ENCODE data around the gene TLCD1.
"Not testable (repeated sequence)": the region's sequence is repeated elsewhere in the genome, so short reads cannot be mapped to it uniquely, and the experiment has no call there.

TLCD1 gene

DNA sequence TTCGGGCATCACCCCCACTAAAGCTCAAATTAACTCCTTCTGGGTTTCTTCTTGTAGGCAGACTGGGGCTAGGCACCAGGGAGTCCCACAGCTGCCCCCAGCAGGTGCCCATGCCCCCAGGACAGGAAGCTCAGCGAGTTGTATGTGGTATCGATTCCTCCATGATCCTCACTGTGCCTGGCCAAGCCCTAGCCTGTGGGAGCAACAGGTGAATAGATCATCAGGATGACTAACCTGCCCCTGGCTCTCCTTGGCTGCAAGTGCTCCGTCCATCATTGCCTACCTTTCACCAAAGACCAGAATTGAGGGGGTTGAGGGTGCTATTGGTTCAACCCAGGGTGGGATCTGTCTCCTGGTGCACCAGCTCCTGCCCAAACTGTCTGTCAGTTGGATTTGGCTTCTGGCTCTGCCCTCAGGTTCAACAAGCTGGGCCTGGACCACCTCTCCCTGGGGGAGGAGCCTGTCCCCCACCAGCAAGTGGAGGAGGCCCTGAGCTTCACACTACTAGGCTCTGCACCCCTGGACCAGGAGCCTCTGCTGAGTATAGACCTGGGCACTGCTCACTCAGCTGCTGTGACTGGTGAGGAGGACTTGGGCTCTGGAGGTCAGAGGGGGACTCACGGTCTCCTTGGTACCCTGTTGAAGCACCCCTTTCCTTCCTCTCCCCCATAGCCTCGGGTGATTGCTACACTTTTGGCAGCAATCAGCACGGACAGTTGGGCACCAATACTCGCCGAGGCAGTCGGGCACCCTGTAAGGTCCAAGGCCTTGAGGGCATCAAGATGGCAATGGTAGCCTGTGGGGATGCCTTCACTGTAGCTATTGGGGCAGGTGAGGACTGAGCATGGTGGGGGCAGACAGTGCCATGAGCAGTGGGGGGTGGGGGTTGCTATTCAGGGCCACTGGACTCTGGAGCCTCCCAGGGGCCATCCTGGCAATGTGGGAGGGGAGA, 14.6 kb upstream of the TLCD1 start:
- Histone ChIP-seq H3K27ac (no peak overlapping the region), H3K4me3 (no peak overlapping the region)
- TF ChIP-seq, protein P1, sequence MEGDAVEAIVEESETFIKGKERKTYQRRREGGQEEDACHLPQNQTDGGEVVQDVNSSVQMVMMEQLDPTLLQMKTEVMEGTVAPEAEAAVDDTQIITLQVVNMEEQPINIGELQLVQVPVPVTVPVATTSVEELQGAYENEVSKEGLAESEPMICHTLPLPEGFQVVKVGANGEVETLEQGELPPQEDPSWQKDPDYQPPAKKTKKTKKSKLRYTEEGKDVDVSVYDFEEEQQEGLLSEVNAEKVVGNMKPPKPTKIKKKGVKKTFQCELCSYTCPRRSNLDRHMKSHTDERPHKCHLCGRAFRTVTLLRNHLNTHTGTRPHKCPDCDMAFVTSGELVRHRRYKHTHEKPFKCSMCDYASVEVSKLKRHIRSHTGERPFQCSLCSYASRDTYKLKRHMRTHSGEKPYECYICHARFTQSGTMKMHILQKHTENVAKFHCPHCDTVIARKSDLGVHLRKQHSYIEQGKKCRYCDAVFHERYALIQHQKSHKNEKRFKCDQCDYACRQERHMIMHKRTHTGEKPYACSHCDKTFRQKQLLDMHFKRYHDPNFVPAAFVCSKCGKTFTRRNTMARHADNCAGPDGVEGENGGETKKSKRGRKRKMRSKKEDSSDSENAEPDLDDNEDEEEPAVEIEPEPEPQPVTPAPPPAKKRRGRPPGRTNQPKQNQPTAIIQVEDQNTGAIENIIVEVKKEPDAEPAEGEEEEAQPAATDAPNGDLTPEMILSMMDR (IDR thresholded peaks at IDR 0.05): no peak
- DNase-seq (ENCODE audit: low spot score): no peak

DNA sequence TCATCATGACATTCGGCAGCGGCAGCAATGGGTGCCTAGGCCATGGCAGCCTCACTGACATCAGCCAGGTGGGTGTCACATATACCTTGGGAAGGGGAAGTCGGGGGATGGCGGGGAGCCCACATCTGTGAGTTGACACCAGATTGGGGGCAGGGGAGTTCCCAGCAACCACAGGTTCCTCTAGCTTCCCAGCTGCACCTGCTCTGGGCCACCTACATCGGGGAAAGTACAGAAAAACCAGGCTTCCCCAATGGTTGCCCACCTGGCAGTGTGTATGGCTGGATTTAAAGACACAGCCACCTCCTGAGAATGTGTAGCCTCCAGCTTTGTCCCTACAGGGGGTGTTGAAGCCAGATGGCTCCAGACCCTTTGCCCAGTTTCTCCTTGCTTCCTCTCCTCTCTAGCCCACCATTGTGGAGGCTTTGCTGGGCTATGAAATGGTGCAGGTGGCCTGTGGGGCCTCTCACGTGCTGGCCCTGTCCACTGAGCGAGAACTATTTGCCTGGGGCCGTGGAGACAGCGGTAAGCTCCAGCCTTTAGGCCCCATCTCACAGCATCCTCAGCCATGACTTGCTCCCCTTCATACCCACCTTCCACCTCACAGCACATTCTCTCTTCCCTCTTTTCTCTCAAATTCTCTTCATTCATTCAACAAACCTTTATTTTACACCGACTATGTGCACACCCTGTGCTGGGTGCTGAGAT, 12.8 kb upstream of the TLCD1 start:
- H3K27ac ChIP-seq: no peak overlapping the region
- DNase-seq (ENCODE audit: low spot score): no peak

DNA sequence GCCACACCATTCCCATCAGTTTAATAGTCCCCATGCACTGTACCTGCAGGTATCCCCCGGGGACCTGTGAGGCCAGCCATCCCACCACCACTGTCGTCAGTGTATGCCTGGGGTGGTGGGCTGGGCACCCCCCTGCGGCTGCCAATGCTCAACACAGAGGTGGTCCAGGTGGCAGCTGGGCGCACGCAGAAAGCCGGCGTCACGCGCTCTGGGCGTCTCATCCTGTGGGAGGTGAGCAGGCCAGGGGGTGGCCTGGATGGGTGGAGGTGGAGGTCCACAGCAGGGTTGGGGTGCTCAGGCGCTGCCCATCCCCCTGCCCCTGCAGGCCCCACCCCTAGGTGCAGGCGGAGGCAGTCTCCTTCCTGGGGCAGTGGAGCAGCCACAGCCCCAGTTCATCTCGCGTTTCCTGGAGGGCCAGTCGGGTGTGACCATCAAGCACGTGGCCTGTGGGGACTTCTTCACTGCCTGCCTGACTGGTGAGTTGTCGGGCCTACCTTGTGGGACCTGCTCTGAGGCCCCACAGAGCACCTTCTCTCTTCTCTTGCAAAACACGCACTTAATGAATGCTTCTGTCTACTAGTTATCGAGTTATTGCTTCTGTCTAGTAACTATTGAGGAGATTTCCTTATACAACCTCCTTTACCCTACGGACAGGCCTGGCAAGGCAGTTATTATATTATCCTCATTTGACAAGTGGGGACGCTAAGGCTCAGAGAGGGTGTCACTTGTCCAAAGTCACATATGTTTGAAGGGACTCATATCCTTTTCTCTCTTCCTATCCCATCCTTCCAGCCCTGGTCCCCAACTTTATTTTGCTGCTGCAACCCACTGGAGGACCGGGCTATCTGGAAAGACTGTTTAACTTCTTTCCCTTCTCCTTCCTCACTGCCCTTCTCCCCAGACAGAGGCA, 12.0 kb upstream of the TLCD1 start:
- TF ChIP-seq, protein P1 (IDR thresholded peaks at IDR 0.05): no peak
- no peak overlapping the region for H3K4me3 ChIP-seq
- no peak overlapping the region for H3K27ac ChIP-seq
- DNase-seq (ENCODE audit: low spot score): no peak

More for the DNA sequence above, 12.8 kb upstream of the TLCD1 start:
- TF ChIP-seq, protein P1 (IDR thresholded peaks at IDR 0.05): no peak
- H3K4me3 ChIP-seq: no peak overlapping the region

DNA sequence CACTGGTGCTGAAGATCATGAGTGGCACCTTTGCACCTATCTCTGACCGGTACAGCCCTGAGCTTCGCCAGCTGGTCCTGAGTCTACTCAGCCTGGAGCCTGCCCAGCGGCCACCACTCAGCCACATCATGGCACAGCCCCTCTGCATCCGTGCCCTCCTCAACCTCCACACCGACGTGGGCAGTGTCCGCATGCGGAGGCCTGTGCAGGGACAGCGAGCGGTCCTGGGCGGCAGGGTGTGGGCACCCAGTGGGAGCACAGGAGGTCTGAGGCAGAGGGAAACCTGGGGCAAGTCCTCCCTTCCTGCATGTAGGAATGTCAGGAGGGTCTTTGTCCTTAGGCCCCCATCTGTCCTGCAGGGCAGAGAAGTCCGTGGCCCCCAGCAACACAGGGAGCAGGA, 11.3 kb upstream of the TLCD1 start:
- DNase-seq (ENCODE audit: low spot score): no peak
- H3K27ac ChIP-seq: no peak overlapping the region
- TF ChIP-seq, protein P1 (IDR thresholded peaks at IDR 0.05): no peak
- no peak overlapping the region for H3K4me3 ChIP-seq

DNA sequence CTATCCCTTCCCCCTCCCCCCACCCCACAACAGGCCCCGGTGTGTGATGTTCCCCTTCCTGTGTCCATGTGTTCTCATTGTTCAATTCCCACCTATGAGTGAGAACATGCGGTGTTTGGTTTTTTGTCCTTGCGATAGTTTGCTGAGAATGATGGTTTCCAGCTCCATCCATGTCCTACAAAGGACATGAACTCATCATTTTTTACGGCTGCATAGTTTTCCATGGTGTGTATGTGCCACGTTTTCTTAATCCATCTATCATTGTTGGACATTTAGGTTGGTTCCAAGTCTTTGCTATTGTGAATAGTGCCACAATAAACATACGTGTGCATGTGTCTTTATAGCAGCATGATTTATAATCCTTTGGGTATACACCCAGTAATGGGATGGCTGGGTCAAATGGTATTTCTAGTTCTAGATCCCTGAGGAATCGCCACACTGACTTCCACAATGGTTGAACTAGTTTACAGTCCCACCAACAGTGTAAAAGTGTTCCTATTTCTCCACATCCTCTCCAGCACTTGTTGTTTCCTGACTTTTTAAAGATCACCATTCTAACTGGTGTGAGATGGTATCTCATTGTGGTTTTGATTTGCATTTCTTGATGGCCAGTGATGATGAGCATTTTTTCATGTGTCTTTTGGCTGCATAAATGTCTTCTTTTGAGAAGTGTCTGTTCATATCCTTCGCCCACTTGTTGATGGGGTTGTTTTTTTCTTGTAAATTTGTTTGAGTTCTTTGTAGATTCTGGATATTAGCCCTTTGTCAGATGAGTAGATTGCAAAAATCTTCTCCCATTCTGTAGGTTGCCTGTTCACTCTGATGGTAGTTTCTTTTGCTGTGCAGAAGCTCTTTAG, 10.1 kb upstream of the TLCD1 start:
- not testable (repeated sequence) for DNase-seq (ENCODE audit: low spot score); H3K4me3 ChIP-seq; H3K27ac ChIP-seq

DNA sequence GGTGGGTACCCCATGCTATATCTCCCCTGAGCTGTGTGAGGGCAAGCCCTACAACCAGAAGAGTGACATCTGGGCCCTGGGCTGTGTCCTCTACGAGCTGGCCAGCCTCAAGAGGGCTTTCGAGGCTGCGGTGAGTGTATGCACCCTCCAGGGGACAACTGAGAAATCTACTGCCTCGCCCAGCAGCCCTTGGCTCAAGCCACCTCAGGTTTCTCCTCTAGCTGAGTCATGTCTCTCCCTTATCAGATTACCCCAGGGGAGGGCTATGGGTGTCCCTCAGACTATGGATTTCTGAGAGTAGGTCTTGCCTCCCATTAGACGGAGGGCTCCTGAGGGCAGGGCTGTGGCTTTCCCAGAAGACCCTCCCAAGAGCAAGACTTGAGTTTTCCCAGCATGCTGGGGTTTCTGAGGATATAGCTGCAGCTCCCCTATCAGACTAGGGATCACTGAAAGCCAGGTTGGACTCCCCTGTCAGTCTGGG, 9.2 kb upstream of the TLCD1 start:
- DNase-seq (ENCODE audit: low spot score): no peak
- Histone ChIP-seq H3K27ac (no peak overlapping the region), H3K4me3 (no peak overlapping the region)
- TF ChIP-seq, protein P1 (IDR thresholded peaks at IDR 0.05): no peak
